Breast epithelium (tissue), 4 donors: ENCODE data around the gene OR5C1. TPM values are rescaled to one million over a fixed set of nuclear protein-coding genes. Genes with fewer than 3 reads are reported as not detected.
"Not testable (repeated sequence)": the region's sequence is repeated elsewhere in the genome, so short reads cannot be mapped to it uniquely, and the experiment has no call there.

Experiments used
- DNase-seq, 2 donors: peaks; one replicate each; pipeline ENCODE4 v3.0.0-alpha.2; 2019; ENCODE audit warnings: low spot score in 2 of 2
- H3K27ac ChIP-seq, 2 donors: fragments of 200-600 bp; sonication (generic) in 1 of 2; one replicate each; pipeline ENCODE4 v1.5.1; 2016 to 2019; ENCODE audit warnings: mild to moderate bottlenecking in 1 of 2
- H3K27me3 ChIP-seq, 2 donors: fragments of 200-600 bp; sonication (generic) in 1 of 2; one replicate each; pipeline versions ENCODE4 v1.5.1 to v1.6.0; 2017 to 2019; ENCODE audit warnings: control low read depth in 1 of 2, mild to moderate bottlenecking in 1 of 2
- H3K36me3 ChIP-seq: fragments of 200-600 bp; one replicate; pipeline ENCODE4 v1.5.1; 2019
- H3K4me1 ChIP-seq, 2 donors: fragments of 200-600 bp; sonication (generic); one replicate each; pipeline ENCODE4 v1.5.1; 2016 to 2019; ENCODE audit warnings: control low read depth in 1 of 2
- H3K4me3 ChIP-seq, 3 donors: fragments of 200-600 bp; sonication (generic); 1 replicate in 2 of 3; 2 replicates in 1 of 3; pipeline ENCODE4 v1.5.1; 2016 to 2019; ENCODE audit warnings: mild to moderate bottlenecking in 3 of 3, moderate library complexity in 2 of 3
- H3K9me3 ChIP-seq, 2 donors: fragments of 200-600 bp; sonication (generic) in 1 of 2; one replicate each; pipeline ENCODE4 v1.5.1; 2016 to 2019; ENCODE audit warnings: control low read depth in 1 of 2
- POLR2A ChIP-seq: fragments of 450-650 bp; IDR thresholded peaks from one replicate; pipeline ENCODE4 v1.6.1; 2016; ENCODE audit warnings: antibody characterized with exemption, mild to moderate bottlenecking, moderate library complexity
- POLR2AphosphoS5 ChIP-seq, 3 donors: sonication (generic); formaldehyde crosslinking; IDR thresholded peaks; one replicate each; pipeline ENCODE4 v1.6.1; 2017; ENCODE audit warnings: antibody characterized with exemption in 3 of 3
- intact Hi-C: fragments of 100-400 bp; cut with DNase I; formaldehyde crosslinking; loops from one replicate; pipeline ENCODE4 v1.15.1; 2023; ENCODE audit warnings: low total_unique reads
- total RNA-seq, 3 donors: library from RNA; depleted of rRNA; stranded (reverse); fragments of >200 nt; gene quantifications; one replicate each; pipeline ENCODE4 v1.1.0, GENCODE V29; 2016
- TF ChIP-seq, protein P1 (sequence below), 3 donors: fragments of 450-650 bp; IDR thresholded peaks; one replicate each; pipeline ENCODE4 v1.5.1; 2016 to 2017; ENCODE audit warnings: antibody characterized with exemption in 3 of 3, mild to moderate bottlenecking in 3 of 3, moderate library complexity in 3 of 3

OR5C1 gene
- total RNA-seq, 3 donors from 2014 or later = not detected

DNA sequence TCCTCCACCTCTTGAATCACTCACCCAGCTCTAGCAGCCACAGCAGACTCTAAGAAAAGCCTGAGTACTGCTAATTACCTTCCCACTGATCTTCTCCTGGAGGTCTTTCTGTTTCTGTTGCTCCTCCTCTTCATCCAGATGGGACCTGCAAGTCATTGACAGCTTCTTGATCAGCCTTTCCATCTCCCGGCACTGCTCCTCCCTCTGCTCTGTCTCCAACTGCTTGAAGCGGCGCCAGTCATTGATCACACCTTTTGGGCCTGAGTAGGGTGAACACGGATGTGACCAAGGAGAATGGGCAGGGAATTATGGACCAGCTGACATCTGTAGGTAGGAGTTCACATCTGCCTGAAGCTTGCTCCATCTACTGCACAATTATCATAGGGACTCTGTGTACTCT is 34.2 kb downstream of the OR5C1 start:
- H3K27me3 ChIP-seq = no peaks in the 10 kb centered on the region
- H3K9me3 ChIP-seq = no peaks in the 10 kb centered on the region
- H3K4me1 ChIP-seq = peaks cover 0 to 8% of the 10 kb centered on the region in 2 donors
- no peak for DNase-seq
- no peaks in the 10 kb centered on the region for H3K36me3 ChIP-seq
- TF ChIP-seq POLR2AphosphoS5 (IDR thresholded peaks at IDR 0.05) (no peak), POLR2A (no peak)
- TF ChIP-seq, protein P1, sequence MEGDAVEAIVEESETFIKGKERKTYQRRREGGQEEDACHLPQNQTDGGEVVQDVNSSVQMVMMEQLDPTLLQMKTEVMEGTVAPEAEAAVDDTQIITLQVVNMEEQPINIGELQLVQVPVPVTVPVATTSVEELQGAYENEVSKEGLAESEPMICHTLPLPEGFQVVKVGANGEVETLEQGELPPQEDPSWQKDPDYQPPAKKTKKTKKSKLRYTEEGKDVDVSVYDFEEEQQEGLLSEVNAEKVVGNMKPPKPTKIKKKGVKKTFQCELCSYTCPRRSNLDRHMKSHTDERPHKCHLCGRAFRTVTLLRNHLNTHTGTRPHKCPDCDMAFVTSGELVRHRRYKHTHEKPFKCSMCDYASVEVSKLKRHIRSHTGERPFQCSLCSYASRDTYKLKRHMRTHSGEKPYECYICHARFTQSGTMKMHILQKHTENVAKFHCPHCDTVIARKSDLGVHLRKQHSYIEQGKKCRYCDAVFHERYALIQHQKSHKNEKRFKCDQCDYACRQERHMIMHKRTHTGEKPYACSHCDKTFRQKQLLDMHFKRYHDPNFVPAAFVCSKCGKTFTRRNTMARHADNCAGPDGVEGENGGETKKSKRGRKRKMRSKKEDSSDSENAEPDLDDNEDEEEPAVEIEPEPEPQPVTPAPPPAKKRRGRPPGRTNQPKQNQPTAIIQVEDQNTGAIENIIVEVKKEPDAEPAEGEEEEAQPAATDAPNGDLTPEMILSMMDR (IDR thresholded peaks at IDR 0.05) = no peak
- intact Hi-C loops = no loop called here
- no peak overlapping the region for H3K4me3 ChIP-seq
- no peak overlapping the region for H3K27ac ChIP-seq

DNA sequence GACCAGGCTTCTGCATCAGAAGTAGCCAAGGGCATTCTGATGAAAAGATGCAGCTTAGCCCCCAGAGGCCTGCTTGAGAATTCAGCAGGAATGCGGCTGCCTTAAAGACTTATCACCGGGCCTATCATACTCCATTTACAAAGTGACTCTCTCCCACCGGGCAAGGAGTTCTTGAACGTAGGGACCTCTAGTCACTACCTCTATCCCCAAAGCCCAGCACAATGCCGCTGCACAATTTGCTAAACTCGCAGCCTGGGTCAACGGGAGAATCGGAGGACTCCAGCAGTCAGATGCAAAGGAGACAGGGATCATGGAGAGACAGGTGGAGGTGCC is 39.0 kb downstream of the OR5C1 start:
- intact Hi-C loops = no loop called here
- TF ChIP-seq, protein P1 (IDR thresholded peaks at IDR 0.05) = no peak
- TF ChIP-seq POLR2AphosphoS5 (IDR thresholded peaks at IDR 0.05) = no peak
- no peak for TF ChIP-seq POLR2A
- Histone ChIP-seq H3K27me3 (no peaks in the 10 kb centered on the region), H3K9me3 (no peaks in the 10 kb centered on the region), H3K27ac (peak overlapping the region; percentile 96 to 97), H3K4me1 (peaks cover 0 to 8% of the 10 kb centered on the region in 2 donors), H3K36me3 (no peaks in the 10 kb centered on the region), H3K4me3 (peak overlapping the region; percentile 82 to 90 (median 87))
- no peak for DNase-seq

DNA sequence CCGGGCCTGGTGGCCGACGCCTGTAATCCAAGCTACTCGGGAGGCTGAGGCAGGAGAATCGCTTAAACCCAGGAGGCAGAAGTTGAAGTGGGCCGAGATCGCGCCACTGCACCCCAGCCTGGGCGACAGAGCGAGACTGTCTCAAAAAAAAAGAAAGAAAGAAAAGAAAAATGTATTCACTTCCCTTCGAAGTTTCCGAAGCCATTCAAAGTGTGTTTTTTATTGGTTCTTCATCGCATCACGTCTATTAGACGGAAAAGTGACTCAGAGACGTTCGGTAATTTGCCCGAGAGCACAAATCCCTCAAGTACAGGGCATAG is 40.2 kb downstream of the OR5C1 start:
- H3K27me3 ChIP-seq, H3K36me3 ChIP-seq, H3K4me1 ChIP-seq, H3K9me3 ChIP-seq, intact Hi-C loops, DNase-seq: not testable (repeated sequence)
- H3K27ac ChIP-seq = peak overlapping the region; percentile 96 to 97
- peak overlapping the region; percentile 82 to 90 (median 87) for H3K4me3 ChIP-seq

GRCh38 chr9:122832194-122832593 is 43.5 kb downstream of the OR5C1 start:
- Histone ChIP-seq H3K27ac (no peak overlapping the region), H3K9me3 (no peaks in the 10 kb centered on the region), H3K36me3 (no peaks in the 10 kb centered on the region), H3K4me3 (no peak overlapping the region), H3K4me1 (peaks cover 0 to 1% of the 10 kb centered on the region in 2 donors), H3K27me3 (no peaks in the 10 kb centered on the region)
- DNase-seq = no peak
- intact Hi-C loops = no loop called here
- TF ChIP-seq, protein P1 (IDR thresholded peaks at IDR 0.05) = no peak
- no peak for TF ChIP-seq POLR2A
- no peak for TF ChIP-seq POLR2AphosphoS5 (IDR thresholded peaks at IDR 0.05)

- no peak for DNase-seq
- no peak for TF ChIP-seq POLR2AphosphoS5 (IDR thresholded peaks at IDR 0.05)
- TF ChIP-seq, protein P1 (IDR thresholded peaks at IDR 0.05) = no peak
- no peak for TF ChIP-seq POLR2A
- intact Hi-C loops = no loop called here
These were observed 46.6 kb downstream of the OR5C1 start for GRCh38 chr9:122835313-122835731.

GRCh38 chr9:122837266-122837850 is 48.6 kb downstream of the OR5C1 start:
- DNase-seq = no peak
- TF ChIP-seq, protein P1 (IDR thresholded peaks at IDR 0.05) = no peak
- TF ChIP-seq POLR2AphosphoS5 (IDR thresholded peaks at IDR 0.05) = no peak
- TF ChIP-seq POLR2A = no peak
- Histone ChIP-seq H3K36me3 (no peaks in the 10 kb centered on the region), H3K4me1 (no peaks in the 10 kb centered on the region), H3K4me3 (no peak overlapping the region), H3K27ac (no peak overlapping the region), H3K9me3 (no peaks in the 10 kb centered on the region), H3K27me3 (no peaks in the 10 kb centered on the region)
- intact Hi-C loops = no loop called here

More at GRCh38 chr9:122835313-122835731, 46.6 kb downstream of the OR5C1 start:
- Histone ChIP-seq H3K4me1 (no peaks in the 10 kb centered on the region), H3K9me3 (no peaks in the 10 kb centered on the region), H3K27ac (no peak overlapping the region), H3K36me3 (no peaks in the 10 kb centered on the region), H3K27me3 (no peaks in the 10 kb centered on the region), H3K4me3 (no peak overlapping the region)

- DNase-seq, intact Hi-C loops, H3K9me3 ChIP-seq, H3K27me3 ChIP-seq, H3K4me3 ChIP-seq, H3K27ac ChIP-seq, H3K4me1 ChIP-seq, H3K36me3 ChIP-seq: not testable (repeated sequence)
These were observed 49.7 kb downstream of the OR5C1 start for GRCh38 chr9:122838441-122838840.
